OCI-LY7 (cell line): ENCODE data around the gene HCFC1. TPM values are rescaled to one million over a fixed set of nuclear protein-coding genes. Genes with fewer than 3 reads are reported as not detected.

ENCODE experiments used
- BruUV-seq: library from RNA; stranded (reverse); fragments of 400-500 nt; replicated peaks from 2 replicates; lab custom pipeline; 2021; lab: Mats Ljungman, UMichigan
- CTCF ChIA-PET: fragments of 300-600 bp; sonication (Branson Sonifier 250); formaldehyde crosslinking; loops from one replicate; lab custom pipeline; 2022; ENCODE audit warnings: antibody characterized with exemption; ENCODE audit not compliant: unreplicated experiment; lab: Charles Lee
- POLR2A ChIA-PET: fragments of 300-600 bp; sonication (Branson Sonifier 250); formaldehyde crosslinking; loops from one replicate; lab custom pipeline; 2022; ENCODE audit warnings: antibody characterized with exemption; lab: Charles Lee
- DNase-seq: peaks from one replicate; pipeline ENCODE4 v3.0.0-alpha.2; 2015; ENCODE audit warnings: low spot score
- H2AFZ ChIP-seq: fragments of 200-600 bp; sonication (generic), shearing (Covaris generic); 2 replicates; pipeline ENCODE4 v1.6.1; 2014; ENCODE audit warnings: mild to moderate bottlenecking, antibody characterized with exemption, low read length, moderate library complexity
- H3K27ac ChIP-seq: fragments of 200-600 bp; sonication (generic); 2 replicates; pipeline ENCODE4 v1.5.1; 2014; ENCODE audit warnings: mixed run types, low read depth, mild to moderate bottlenecking, moderate library complexity, low read length, inconsistent platforms; ENCODE audit not compliant: poor library complexity, severe bottlenecking
- H3K36me3 ChIP-seq: fragments of 200-600 bp; sonication (generic); 2 replicates; pipeline ENCODE4 v1.6.1; 2014; ENCODE audit warnings: mild to moderate bottlenecking, antibody characterized with exemption, low read length, moderate library complexity, mixed read lengths; ENCODE audit not compliant: insufficient read depth
- H3K4me1 ChIP-seq: fragments of 200-600 bp; sonication (generic); 2 replicates; pipeline ENCODE4 v1.5.1; 2014; ENCODE audit warnings: mild to moderate bottlenecking, low read length; ENCODE audit not compliant: insufficient read depth, poor library complexity, severe bottlenecking
- H3K4me2 ChIP-seq: fragments of 200-600 bp; sonication (generic); 2 replicates; pipeline ENCODE4 v1.6.1; 2014; ENCODE audit warnings: mild to moderate bottlenecking, low read length
- H3K4me3 ChIP-seq: fragments of 200-600 bp; sonication (generic); 2 replicates; pipeline ENCODE4 v1.5.1; 2014; ENCODE audit warnings: mild to moderate bottlenecking, low read depth, low read length; ENCODE audit not compliant: poor library complexity, severe bottlenecking
- H3K79me2 ChIP-seq: fragments of 200-600 bp; sonication (generic); 2 replicates; pipeline ENCODE4 v1.6.1; 2016; ENCODE audit warnings: low read depth, mild to moderate bottlenecking, low read length, moderate library complexity, mixed read lengths; ENCODE audit not compliant: insufficient read depth
- H3K9me2 ChIP-seq: fragments of 200-600 bp; sonication (generic); 2 replicates; pipeline ENCODE4 v1.6.1; 2016; ENCODE audit warnings: mild to moderate bottlenecking, low read length, mixed read lengths; ENCODE audit not compliant: insufficient read depth
- H3K9me3 ChIP-seq: fragments of 200-600 bp; sonication (generic); 2 replicates; pipeline ENCODE4 v1.6.1; 2014; ENCODE audit warnings: mild to moderate bottlenecking, mixed run types, low read length, mixed read lengths
- H4K20me1 ChIP-seq: fragments of 200-600 bp; sonication (generic); 2 replicates; pipeline ENCODE4 v1.6.1; 2014; ENCODE audit warnings: mild to moderate bottlenecking, antibody characterized with exemption, low read length, moderate library complexity, mixed read lengths; ENCODE audit not compliant: insufficient read depth
- EZH2phosphoT487 ChIP-seq: fragments of 200-600 bp; sonication (generic); IDR thresholded peaks from 2 replicates; pipeline ENCODE4 v1.6.1; 2018; ENCODE audit warnings: low read depth, borderline replicate concordance, mild to moderate bottlenecking, mixed run types, antibody characterized with exemption, low read length, moderate library complexity, mixed read lengths
- intact Hi-C: fragments of 100-400 bp; cut with micrococcal nuclease; formaldehyde crosslinking; loops from one replicate; pipeline ENCODE4 v1.10.0; 2022; ENCODE audit not compliant: unreplicated experiment
- total RNA-seq, 2 experiments: library from RNA; depleted of rRNA in 1 of 2; stranded (reverse); fragments of >200 nt in 1 of 2; shearing (Covaris generic) in 1 of 2; gene quantifications; 2 replicates each; pipeline ENCODE4 v1.2.3, GENCODE V29; 2014 to 2022
- TF ChIP-seq, protein P1 (sequence below): fragments of 200-600 bp; sonication (generic); conservative IDR thresholded peaks from 2 replicates; pipeline ENCODE4 v1.5.1; 2014; ENCODE audit warnings: mild to moderate bottlenecking, antibody characterized with exemption, low read length, moderate library complexity, mixed read lengths

HCFC1 gene
- total RNA-seq, 2 experiments from 2014 or later = 64.2 to 134 TPM

DNA sequence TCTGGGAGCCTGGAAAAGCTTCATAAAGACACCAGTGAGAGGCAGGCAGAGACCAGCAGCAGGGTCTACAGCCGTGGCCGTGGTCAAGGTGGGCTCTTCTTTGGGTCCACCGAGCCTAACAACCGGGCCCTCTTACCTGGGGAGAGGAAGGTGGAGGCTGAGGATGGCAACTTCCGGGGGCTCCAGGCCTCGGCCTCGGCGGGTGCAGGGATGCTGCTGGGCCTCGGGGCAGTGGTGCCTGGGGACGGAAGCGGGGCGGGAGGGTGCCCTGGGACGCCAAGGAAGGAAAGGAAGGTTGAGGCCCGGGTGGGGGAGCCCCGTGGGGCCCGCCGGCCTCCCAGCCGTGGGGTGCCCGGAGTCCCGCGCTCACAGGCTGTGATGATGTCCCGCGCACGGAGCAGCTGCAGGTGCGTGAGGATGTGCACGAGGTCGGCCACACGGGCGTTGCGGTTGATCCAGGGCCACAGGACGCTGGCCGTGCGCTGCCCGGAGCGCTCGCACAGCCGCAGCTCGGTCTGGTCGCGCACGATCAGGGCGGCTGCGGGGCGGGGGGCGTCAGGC is 47.5 kb upstream of the HCFC1 start:
- Histone ChIP-seq H3K27ac (peak overlapping the region; percentile 69), H3K4me1 (peaks cover 29% of the 10 kb centered on the region), H3K4me2 (peak overlapping the region; percentile 89), H2AFZ (peak overlapping the region; percentile 46; the same call in 1 of the 2 replicates), H3K36me3 (peaks cover 35% of the 10 kb centered on the region), H3K9me3 (no peaks in the 10 kb centered on the region), H3K9me2 (no peaks in the 10 kb centered on the region; the same call in 1 of the 2 replicates), H3K79me2 (peaks cover 6% of the 10 kb centered on the region; the same call in 1 of the 2 replicates), H3K4me3 (peak overlapping the region; percentile 97), H4K20me1 (no peaks in the 10 kb centered on the region)
- BruUV-seq = no TSS peak
- ChIA-PET CTCF (no interaction called here), POLR2A (interaction anchor here (0.6 to 1.0 kb wide), 3 partner anchors 46 to 105 kb away, joined by 3 to 4 read pairs (median 3); no protein-coding TSS in a partner anchor)
- TF ChIP-seq, protein P1, sequence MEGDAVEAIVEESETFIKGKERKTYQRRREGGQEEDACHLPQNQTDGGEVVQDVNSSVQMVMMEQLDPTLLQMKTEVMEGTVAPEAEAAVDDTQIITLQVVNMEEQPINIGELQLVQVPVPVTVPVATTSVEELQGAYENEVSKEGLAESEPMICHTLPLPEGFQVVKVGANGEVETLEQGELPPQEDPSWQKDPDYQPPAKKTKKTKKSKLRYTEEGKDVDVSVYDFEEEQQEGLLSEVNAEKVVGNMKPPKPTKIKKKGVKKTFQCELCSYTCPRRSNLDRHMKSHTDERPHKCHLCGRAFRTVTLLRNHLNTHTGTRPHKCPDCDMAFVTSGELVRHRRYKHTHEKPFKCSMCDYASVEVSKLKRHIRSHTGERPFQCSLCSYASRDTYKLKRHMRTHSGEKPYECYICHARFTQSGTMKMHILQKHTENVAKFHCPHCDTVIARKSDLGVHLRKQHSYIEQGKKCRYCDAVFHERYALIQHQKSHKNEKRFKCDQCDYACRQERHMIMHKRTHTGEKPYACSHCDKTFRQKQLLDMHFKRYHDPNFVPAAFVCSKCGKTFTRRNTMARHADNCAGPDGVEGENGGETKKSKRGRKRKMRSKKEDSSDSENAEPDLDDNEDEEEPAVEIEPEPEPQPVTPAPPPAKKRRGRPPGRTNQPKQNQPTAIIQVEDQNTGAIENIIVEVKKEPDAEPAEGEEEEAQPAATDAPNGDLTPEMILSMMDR = no peak
- TF ChIP-seq EZH2phosphoT487 = no peak
- intact Hi-C loops = loop anchor here (1.0 kb wide), 2 partner anchors 48 to 91 kb away; partner anchors contain the start of gene HCFC1
- peak; percentile 45 for DNase-seq

DNA sequence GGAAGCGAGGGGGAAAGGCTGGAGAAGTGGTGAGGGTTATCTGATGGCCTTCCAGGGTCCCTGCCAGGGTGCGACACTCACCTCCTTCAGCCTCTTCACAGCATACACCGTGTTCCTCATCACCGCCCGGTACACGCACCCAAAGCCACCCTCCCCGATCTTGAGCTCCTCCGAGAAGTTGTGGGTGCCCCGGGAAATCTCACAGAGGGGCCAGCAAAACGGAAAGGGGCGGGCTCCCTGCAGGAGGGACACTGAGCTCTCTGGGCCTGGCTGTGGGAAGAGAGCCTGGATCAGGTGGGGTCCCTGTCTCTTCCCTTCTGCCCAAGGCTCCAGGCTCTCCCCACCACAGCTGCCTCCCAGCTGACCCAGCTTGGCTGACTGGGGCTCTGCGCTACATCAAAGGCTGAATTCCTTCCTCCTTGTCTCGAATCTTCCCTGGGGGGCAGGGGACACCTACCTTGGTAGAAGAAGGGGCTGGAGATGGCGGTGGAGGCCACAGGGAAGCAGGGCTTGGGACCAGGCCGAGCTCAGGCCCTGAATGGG is 47.0 kb upstream of the HCFC1 start:
- peak overlapping the region; percentile 69 for H3K27ac ChIP-seq
- intact Hi-C loops = loop anchor here (1.0 kb wide), 2 partner anchors 47 to 90 kb away; partner anchors contain the start of gene HCFC1
- BruUV-seq = TSS peak; percentile 56
- no peak for TF ChIP-seq EZH2phosphoT487
- TF ChIP-seq, protein P1 = no peak
- H3K4me1 ChIP-seq = peaks cover 29% of the 10 kb centered on the region
- no peak overlapping the region for H2AFZ ChIP-seq
- no peaks in the 10 kb centered on the region for H4K20me1 ChIP-seq
- peak overlapping the region; percentile 97 for H3K4me3 ChIP-seq
- POLR2A ChIA-PET = interaction anchor here (0.6 to 1.0 kb wide), 3 partner anchors 45 to 105 kb away, joined by 3 to 4 read pairs (median 3); no protein-coding TSS in a partner anchor
- CTCF ChIA-PET = no interaction called here
- no peaks in the 10 kb centered on the region for H3K9me3 ChIP-seq
- DNase-seq = peak; percentile 17
- peaks cover 40% of the 10 kb centered on the region for H3K36me3 ChIP-seq
- peak overlapping the region; percentile 89 for H3K4me2 ChIP-seq
- H3K79me2 ChIP-seq = peaks cover 6% of the 10 kb centered on the region; the same call in 1 of the 2 replicates
- no peaks in the 10 kb centered on the region; the same call in 1 of the 2 replicates for H3K9me2 ChIP-seq
